ENCODE measurements around the gene PTPRG. TPM values are rescaled to one million over a fixed set of nuclear protein-coding genes. Genes with fewer than 3 reads are reported as not detected.
A peak's percentile ranks its signal among the peaks of the same experiment; 100 is the strongest.

Gene PTPRG
- total and polyA plus RNA-seq, 2 of the 13 experiments (the other 11 are each of a cell fraction or from before 2014, with no cell fraction given), result 8.0 to 25.3 TPM

DNA sequence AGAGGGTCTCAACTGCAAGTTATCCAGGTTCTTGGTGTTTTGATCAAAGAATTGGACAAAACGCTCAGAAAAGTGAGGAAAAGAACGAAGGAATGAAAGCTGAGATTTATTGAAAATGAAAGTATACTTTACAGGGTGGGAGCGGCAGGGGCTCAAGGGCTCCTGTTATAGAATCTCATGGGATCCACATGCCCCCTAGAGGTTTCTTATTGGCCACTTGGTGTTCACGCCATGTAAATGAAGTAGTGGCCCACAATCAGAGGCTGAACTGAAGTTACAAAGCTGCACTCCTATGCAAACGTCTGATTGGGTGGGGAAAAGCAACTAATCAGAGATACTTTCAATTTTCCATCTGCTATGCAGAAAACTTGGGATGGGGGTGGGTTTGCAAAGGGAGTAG, 216.7 kb downstream of the PTPRG start:
- CTCF ChIA-PET (ENCODE audit: low intra/inter-chr PET ratio, low total read pairs), result no interaction called here
- H4K20me1 ChIP-seq (ENCODE audit: insufficient read depth, low read length), result no peaks in the 10 kb centered on the region
- no peak overlapping the region for H3K4me3 ChIP-seq (replicated peaks in 1 of 3; ENCODE audit: insufficient read depth in 1 of 3, low read depth in 2 of 3, low read length in 3 of 3)
- no TSS peak for BruUV-seq (replicated peaks)
- ATAC-seq, result 0 out of 3 replicates have a peak, but pooled peaks have one; percentile 39
- in situ Hi-C loops (cut with HindIII; ENCODE audit: extremely low pct_ligation_motif_present, low pct_unique_long_range_greater_than_20kb), result no loop called here
- intact Hi-C loops (cut with micrococcal nuclease; ENCODE audit: unreplicated experiment), result no loop called here
- POLR2A ChIA-PET, result no interaction called here
- no peak for FAIRE-seq
- no peak overlapping the region for H3K4me2 ChIP-seq (ENCODE audit: low read depth, low read length)
- peak; percentile 13 for DNase-seq (ENCODE audit: low spot score)
- H3K27ac ChIP-seq (ENCODE audit: extremely low read length, insufficient read depth, low read length), result no peak overlapping the region
- H3K9me3 ChIP-seq (ENCODE audit: low read length), result no peaks in the 10 kb centered on the region
- no peak overlapping the region for H2AFZ ChIP-seq (ENCODE audit: low read length)
- peak; percentile 34 for TF ChIP-seq CTCF (CRISPR knock-in tag; IDR thresholded peaks at IDR 0.05)
- no peak for TF ChIP-seq SAP130 (CRISPR knock-in tag; IDR thresholded peaks at IDR 0.05; ENCODE audit: low read depth)
- no peak for TF ChIP-seq ZNF264 (CRISPR knock-in tag; IDR thresholded peaks at IDR 0.05)
- no peak for TF ChIP-seq TRIM22 (IDR thresholded peaks at IDR 0.05)
- TF ChIP-seq STAG1 (CRISPR knock-in tag; IDR thresholded peaks at IDR 0.05), result peak; percentile 47
- TF ChIP-seq ZNF678 (CRISPR knock-in tag; IDR thresholded peaks at IDR 0.05), result no peak
- TF ChIP-seq SRSF9 (IDR thresholded peaks at IDR 0.05; ENCODE audit: borderline replicate concordance, insufficient read depth, low read depth, low read length, poor library complexity, severe bottlenecking), result no peak
- TF ChIP-seq, protein P1, sequence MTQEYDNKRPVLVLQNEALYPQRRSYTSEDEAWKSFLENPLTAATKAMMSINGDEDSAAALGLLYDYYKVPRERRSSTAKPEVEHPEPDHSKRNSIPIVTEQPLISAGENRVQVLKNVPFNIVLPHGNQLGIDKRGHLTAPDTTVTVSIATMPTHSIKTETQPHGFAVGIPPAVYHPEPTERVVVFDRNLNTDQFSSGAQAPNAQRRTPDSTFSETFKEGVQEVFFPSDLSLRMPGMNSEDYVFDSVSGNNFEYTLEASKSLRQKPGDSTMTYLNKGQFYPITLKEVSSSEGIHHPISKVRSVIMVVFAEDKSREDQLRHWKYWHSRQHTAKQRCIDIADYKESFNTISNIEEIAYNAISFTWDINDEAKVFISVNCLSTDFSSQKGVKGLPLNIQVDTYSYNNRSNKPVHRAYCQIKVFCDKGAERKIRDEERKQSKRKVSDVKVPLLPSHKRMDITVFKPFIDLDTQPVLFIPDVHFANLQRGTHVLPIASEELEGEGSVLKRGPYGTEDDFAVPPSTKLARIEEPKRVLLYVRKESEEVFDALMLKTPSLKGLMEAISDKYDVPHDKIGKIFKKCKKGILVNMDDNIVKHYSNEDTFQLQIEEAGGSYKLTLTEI (CRISPR knock-in tag; conservative IDR thresholded peaks at IDR 0.05), result no peak
- no peaks in the 10 kb centered on the region for H3K36me3 ChIP-seq (replicated peaks in 1 of 2; ENCODE audit: control insufficient read depth in 1 of 2, insufficient read depth in 2 of 2, low read length in 2 of 2)
- no peaks in the 10 kb centered on the region for H3K27me3 ChIP-seq (ENCODE audit: control insufficient read depth in 1 of 2, insufficient read depth in 2 of 2, low read length in 2 of 2)
- no peak overlapping the region for H3K9ac ChIP-seq (ENCODE audit: insufficient read depth, low read depth, low read length)
- H3K4me1 ChIP-seq (ENCODE audit: insufficient read depth, low read length), result peaks cover 21% of the 10 kb centered on the region
- WGBS (ENCODE audit: low lambda C conversion rate), result 90% methylated on average over 5 of the region's 5 CpGs
- H3K79me2 ChIP-seq (ENCODE audit: insufficient read depth, low read length), result no peaks in the 10 kb centered on the region

All from HepG2 (cell line).